ENCODE measurements around the gene EXOSC10.
"Not testable (repeated sequence)": the region's sequence is repeated elsewhere in the genome, so short reads cannot be mapped to it uniquely, and the experiment has no call there.

The EXOSC10 gene

GRCh38 chr1:11024874-11025203, 74.8 kb downstream of the EXOSC10 start:
- no peaks in the 10 kb centered on the region for H3K27me3 ChIP-seq (ENCODE audit: insufficient read depth, low read length, poor library complexity)
- H3K27ac ChIP-seq (ENCODE audit: low read depth, low read length) = no peak overlapping the region
- H4K8ac ChIP-seq (ENCODE audit: low read depth, low read length) = no peak overlapping the region
- no peaks in the 10 kb centered on the region for H3K4me1 ChIP-seq (ENCODE audit: control insufficient read depth, low read depth, low read length)
- H3K23ac ChIP-seq (ENCODE audit: low read length) = no peak overlapping the region
- DNase-seq = no peak
- no CpG with 5 or more reads among the region's 2 CpGs for WGBS (ENCODE audit: extremely low coverage, insufficient coverage, low lambda C conversion rate)
- H3K9ac ChIP-seq (ENCODE audit: low read length) = no peak overlapping the region
- H3K56ac ChIP-seq (ENCODE audit: low read length) = no peak overlapping the region
- H2AK5ac ChIP-seq (ENCODE audit: low read length) = no peak overlapping the region
- no peak overlapping the region for H2BK15ac ChIP-seq (replicated peaks; ENCODE audit: low read depth)
- H3K4me2 ChIP-seq (ENCODE audit: low read length) = no peak overlapping the region
- peaks cover 20% of the 10 kb centered on the region for H3K36me3 ChIP-seq (ENCODE audit: control insufficient read depth, insufficient read depth, low read length)
- no peak overlapping the region for H4K5ac ChIP-seq (ENCODE audit: low read length)
- H2BK120ac ChIP-seq (ENCODE audit: low read depth, low read length) = no peak overlapping the region
- H3K4me3 ChIP-seq (ENCODE audit: low read length) = no peak overlapping the region
- H2BK5ac ChIP-seq (ENCODE audit: low read length) = no peak overlapping the region
- no peaks in the 10 kb centered on the region for H3K79me2 ChIP-seq (ENCODE audit: control insufficient read depth, insufficient read depth, low read length)
- H3K4ac ChIP-seq (ENCODE audit: low read depth, low read length) = no peak overlapping the region
- H3K79me1 ChIP-seq (ENCODE audit: low read length) = peaks cover 5% of the 10 kb centered on the region
- H3K18ac ChIP-seq (ENCODE audit: low read length) = no peak overlapping the region

- WGBS (ENCODE audit: extremely low coverage, insufficient coverage, low lambda C conversion rate) = no CpG with 5 or more reads among the region's 3 CpGs
- no peak overlapping the region for H3K9ac ChIP-seq (ENCODE audit: low read length)
- no peaks in the 10 kb centered on the region for H3K27me3 ChIP-seq (ENCODE audit: insufficient read depth, low read length, poor library complexity)
- H3K23ac ChIP-seq (ENCODE audit: low read length) = no peak overlapping the region
- H4K8ac ChIP-seq (ENCODE audit: low read depth, low read length) = no peak overlapping the region
- H3K18ac ChIP-seq (ENCODE audit: low read length) = no peak overlapping the region
- H2BK15ac ChIP-seq (replicated peaks; ENCODE audit: low read depth) = no peak overlapping the region
- no peak overlapping the region for H2AK5ac ChIP-seq (ENCODE audit: low read length)
- no peaks in the 10 kb centered on the region for H3K79me2 ChIP-seq (ENCODE audit: control insufficient read depth, insufficient read depth, low read length)
- H3K56ac ChIP-seq (ENCODE audit: low read length) = no peak overlapping the region
- peaks cover 5% of the 10 kb centered on the region for H3K79me1 ChIP-seq (ENCODE audit: low read length)
- H2BK120ac ChIP-seq (ENCODE audit: low read depth, low read length) = no peak overlapping the region
- H3K4me2 ChIP-seq (ENCODE audit: low read length) = no peak overlapping the region
- no peak overlapping the region for H3K4me3 ChIP-seq (ENCODE audit: low read length)
- no peak overlapping the region for H4K5ac ChIP-seq (ENCODE audit: low read length)
- no peak for DNase-seq
- H2BK5ac ChIP-seq (ENCODE audit: low read length) = no peak overlapping the region
- H3K36me3 ChIP-seq (ENCODE audit: control insufficient read depth, insufficient read depth, low read length) = peaks cover 21% of the 10 kb centered on the region
- no peak overlapping the region for H3K27ac ChIP-seq (ENCODE audit: low read depth, low read length)
- H3K4ac ChIP-seq (ENCODE audit: low read depth, low read length) = no peak overlapping the region
- H3K4me1 ChIP-seq (ENCODE audit: control insufficient read depth, low read depth, low read length) = no peaks in the 10 kb centered on the region
Measured at GRCh38 chr1:11024154-11024873, 75.4 kb downstream of the EXOSC10 start.

DNA sequence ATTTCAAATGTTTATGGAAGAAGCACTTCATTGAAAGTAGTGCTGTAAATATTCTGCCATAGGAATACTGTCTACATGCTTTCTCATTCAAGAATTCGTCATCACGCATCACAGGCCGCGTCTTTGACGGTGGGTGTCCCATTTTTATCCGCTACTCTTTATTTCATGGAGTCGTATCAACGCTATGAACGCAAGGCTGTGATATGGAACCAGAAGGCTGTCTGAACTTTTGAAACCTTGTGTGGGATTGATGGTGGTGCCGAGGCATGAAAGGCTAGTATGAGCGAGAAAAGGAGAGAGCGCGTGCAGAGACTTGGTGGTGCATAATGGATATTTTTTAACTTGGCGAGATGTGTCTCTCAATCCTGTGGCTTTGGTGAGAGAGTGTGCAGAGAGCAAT, 76.5 kb downstream of the EXOSC10 start:
- Histone ChIP-seq H3K36me3 (ENCODE audit: control insufficient read depth, insufficient read depth, low read length) (peaks cover 26% of the 10 kb centered on the region), H4K8ac (ENCODE audit: low read depth, low read length) (no peak overlapping the region), H3K4me3 (ENCODE audit: low read length) (no peak overlapping the region), H3K79me2 (ENCODE audit: control insufficient read depth, insufficient read depth, low read length) (no peaks in the 10 kb centered on the region), H2AK5ac (ENCODE audit: low read length) (no peak overlapping the region), H2BK5ac (ENCODE audit: low read length) (no peak overlapping the region), H3K9ac (ENCODE audit: low read length) (no peak overlapping the region), H4K5ac (ENCODE audit: low read length) (no peak overlapping the region), H3K27ac (ENCODE audit: low read depth, low read length) (no peak overlapping the region), H2BK15ac (replicated peaks; ENCODE audit: low read depth) (no peak overlapping the region), H3K4me2 (ENCODE audit: low read length) (no peak overlapping the region), H3K56ac (ENCODE audit: low read length) (no peak overlapping the region), H2BK120ac (ENCODE audit: low read depth, low read length) (no peak overlapping the region), H3K27me3 (ENCODE audit: insufficient read depth, low read length, poor library complexity) (no peaks in the 10 kb centered on the region), H3K4ac (ENCODE audit: low read depth, low read length) (no peak overlapping the region), H3K23ac (ENCODE audit: low read length) (no peak overlapping the region), H3K79me1 (ENCODE audit: low read length) (peaks cover 6% of the 10 kb centered on the region), H3K18ac (ENCODE audit: low read length) (no peak overlapping the region), H3K4me1 (ENCODE audit: control insufficient read depth, low read depth, low read length) (no peaks in the 10 kb centered on the region)
- WGBS (ENCODE audit: extremely low coverage, insufficient coverage, low lambda C conversion rate) = no CpG with 5 or more reads among the region's 14 CpGs
- DNase-seq = no peak

DNA sequence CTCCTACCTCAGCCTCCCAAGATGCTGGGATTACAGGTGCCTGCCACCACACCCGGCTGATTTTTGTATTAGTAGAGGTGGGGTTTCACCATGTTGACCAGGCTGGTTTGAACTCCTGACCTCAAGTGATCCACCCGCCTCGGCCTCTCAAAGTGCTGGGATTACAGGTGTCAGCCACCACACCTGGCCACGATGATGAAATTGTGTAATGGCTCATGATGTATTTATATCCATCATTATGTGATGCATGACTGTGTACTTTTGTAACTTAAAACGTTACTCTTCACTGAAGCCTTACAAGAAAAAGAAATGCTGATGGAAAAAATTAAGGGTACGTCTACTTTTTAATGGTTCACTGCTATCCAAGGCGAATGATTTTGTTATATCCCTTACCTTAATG, 79.7 kb downstream of the EXOSC10 start:
- Histone ChIP-seq H3K36me3 (ENCODE audit: control insufficient read depth, insufficient read depth, low read length) (peaks cover 16% of the 10 kb centered on the region), H2BK5ac (ENCODE audit: low read length) (no peak overlapping the region), H3K4me2 (ENCODE audit: low read length) (no peak overlapping the region), H3K18ac (ENCODE audit: low read length) (no peak overlapping the region), H3K27ac (ENCODE audit: low read depth, low read length) (no peak overlapping the region), H3K79me2 (ENCODE audit: control insufficient read depth, insufficient read depth, low read length) (peaks cover 6% of the 10 kb centered on the region), H2BK15ac (replicated peaks; ENCODE audit: low read depth) (no peak overlapping the region), H2BK120ac (ENCODE audit: low read depth, low read length) (no peak overlapping the region), H3K9ac (ENCODE audit: low read length) (no peak overlapping the region), H3K4me3 (ENCODE audit: low read length) (no peak overlapping the region), H3K23ac (ENCODE audit: low read length) (no peak overlapping the region), H3K27me3 (ENCODE audit: insufficient read depth, low read length, poor library complexity) (no peaks in the 10 kb centered on the region), H2AK5ac (ENCODE audit: low read length) (no peak overlapping the region), H4K8ac (ENCODE audit: low read depth, low read length) (no peak overlapping the region), H3K4me1 (ENCODE audit: control insufficient read depth, low read depth, low read length) (no peaks in the 10 kb centered on the region), H3K56ac (ENCODE audit: low read length) (no peak overlapping the region), H4K5ac (ENCODE audit: low read length) (no peak overlapping the region), H3K4ac (ENCODE audit: low read depth, low read length) (no peak overlapping the region), H3K79me1 (ENCODE audit: low read length) (peaks cover 1% of the 10 kb centered on the region)
- no peak for DNase-seq
- WGBS (ENCODE audit: extremely low coverage, insufficient coverage, low lambda C conversion rate) = no CpG with 5 or more reads among the region's 7 CpGs

GRCh38 chr1:11019358-11019757, 80.3 kb downstream of the EXOSC10 start:
- not testable (repeated sequence) for DNase-seq; H3K79me1 ChIP-seq (ENCODE audit: low read length); H3K27ac ChIP-seq (ENCODE audit: low read depth, low read length); H3K56ac ChIP-seq (ENCODE audit: low read length); H4K8ac ChIP-seq (ENCODE audit: low read depth, low read length); H4K5ac ChIP-seq (ENCODE audit: low read length); H3K27me3 ChIP-seq (ENCODE audit: insufficient read depth, low read length, poor library complexity); H3K4me2 ChIP-seq (ENCODE audit: low read length); H3K79me2 ChIP-seq (ENCODE audit: control insufficient read depth, insufficient read depth, low read length); H2BK15ac ChIP-seq (replicated peaks; ENCODE audit: low read depth); H3K4me3 ChIP-seq (ENCODE audit: low read length); H2AK5ac ChIP-seq (ENCODE audit: low read length); H2BK120ac ChIP-seq (ENCODE audit: low read depth, low read length); H3K4me1 ChIP-seq (ENCODE audit: control insufficient read depth, low read depth, low read length); H3K4ac ChIP-seq (ENCODE audit: low read depth, low read length); H3K23ac ChIP-seq (ENCODE audit: low read length); H3K18ac ChIP-seq (ENCODE audit: low read length); H3K9ac ChIP-seq (ENCODE audit: low read length); H2BK5ac ChIP-seq (ENCODE audit: low read length)
- no CpG with 5 or more reads among the region's 8 CpGs for WGBS (ENCODE audit: extremely low coverage, insufficient coverage, low lambda C conversion rate)
- H3K36me3 ChIP-seq (ENCODE audit: control insufficient read depth, insufficient read depth, low read length) = peaks cover 19% of the 10 kb centered on the region

Measured in mesendoderm (in vitro differentiated cells).